Measurements from ENCODE around the gene SORCS1. TPM values are rescaled to one million over a fixed set of nuclear protein-coding genes. Genes with fewer than 3 reads are reported as not detected.

The SORCS1 gene
- total RNA-seq, 1 experiment from 2014 or later, result not detected

GRCh38 chr10:107129000-107129399 is 35.5 kb downstream of the SORCS1 start:
- intact Hi-C loops (cut with micrococcal nuclease), result no loop called here
- Histone ChIP-seq H3K4me3 (replicated peaks in 1 of 2; ENCODE audit: low read depth in 1 of 2, low read length in 2 of 2) (no peak overlapping the region), H3K27ac (ENCODE audit: low read depth, low read length) (no peak overlapping the region), H3K4me1 (ENCODE audit: control insufficient read depth in 1 of 2, insufficient read depth in 2 of 2, low read length in 2 of 2) (no peaks in the 10 kb centered on the region), H3K79me2 (ENCODE audit: insufficient read depth, low read length) (no peaks in the 10 kb centered on the region), H3K36me3 (ENCODE audit: control insufficient read depth in 1 of 2, insufficient read depth in 2 of 2, low read length in 2 of 2) (no peaks in the 10 kb centered on the region), H3K9ac (ENCODE audit: low read length) (no peak overlapping the region), H4K20me1 (ENCODE audit: insufficient read depth) (no peaks in the 10 kb centered on the region), H3K4me2 (ENCODE audit: low read length) (no peak overlapping the region), H3K9me2 (ENCODE audit: insufficient read depth) (no peaks in the 10 kb centered on the region), H2AFZ (ENCODE audit: low read depth, low read length, poor library complexity, severe bottlenecking) (no peak overlapping the region), H3K9me3 (ENCODE audit: control insufficient read depth in 1 of 2, insufficient read depth in 1 of 2, low read depth in 1 of 2, low read length in 2 of 2) (peaks cover 44 to 65% of the 10 kb centered on the region in 2 experiments; a peak in 3 of 4 replicates), H3K27me3 (ENCODE audit: insufficient read depth, low read length) (no peaks in the 10 kb centered on the region)
- TF ChIP-seq CBX3 (IDR thresholded peaks at IDR 0.05; ENCODE audit: low read depth) (no peak), SIN3A (IDR thresholded peaks at IDR 0.05; ENCODE audit: low read depth) (no peak), ELF1 (IDR thresholded peaks at IDR 0.05; ENCODE audit: borderline replicate concordance, low read depth) (no peak), JUND (IDR thresholded peaks at IDR 0.05) (no peak), POLR2A (IDR thresholded peaks at IDR 0.05; ENCODE audit: borderline replicate concordance, extremely low read depth, insufficient read depth, insufficient read length) (no peak), SP1 (IDR thresholded peaks at IDR 0.05; ENCODE audit: low read depth) (no peak), MAX (IDR thresholded peaks at IDR 0.05) (no peak), FOSL1 (IDR thresholded peaks at IDR 0.05; ENCODE audit: low read depth) (no peak), CEBPB (IDR thresholded peaks at IDR 0.05; ENCODE audit: low read depth) (no peak), TCF7L2 (IDR thresholded peaks at IDR 0.05; ENCODE audit: borderline replicate concordance, extremely low read depth, insufficient read depth, insufficient read length) (no peak), EZH2phosphoT487 (IDR thresholded peaks at IDR 0.05; ENCODE audit: borderline replicate concordance) (no peak), ZFX (IDR thresholded peaks at IDR 0.05) (no peak), POLR2AphosphoS5 (IDR thresholded peaks at IDR 0.05; ENCODE audit: low read depth, low read length) (no peak), ZBTB33 (IDR thresholded peaks at IDR 0.05; ENCODE audit: extremely low read depth, insufficient replicate concordance, low read length) (no peak), REST (IDR thresholded peaks at IDR 0.05; ENCODE audit: low read depth) (no peak), SRF (IDR thresholded peaks at IDR 0.05; ENCODE audit: low read depth) (no peak)
- ChIA-PET POLR2A (no interaction called here), RAD21 (ENCODE audit: low non-redundant PET in 1 of 2, low total read pairs in 2 of 2, uncharacterized antibody in 2 of 2, unreplicated experiment in 2 of 2) (no interaction called here), CTCF (no interaction called here)
- no TSS peak for BruUV-seq (replicated peaks)
- no peak for DNase-seq (ENCODE audit: low read depth, low spot score)
- no peak for ATAC-seq

Data from HCT116 (cell line).